Mammary epithelial cell (primary cell): ENCODE measurements around the gene NRSN1.

Experiments
- CTCF ChIP-seq, 2 donors: IDR thresholded peaks in 1 of 2; conservative IDR thresholded peaks in 1 of 2; 2 replicates each; pipeline ENCODE4 v1.5.1; 2011 to 2012; ENCODE audit warnings: inconsistent platforms in 2 of 2, low read length in 2 of 2, mild to moderate bottlenecking in 2 of 2, control low read depth in 1 of 2, low read depth in 1 of 2; ENCODE audit not compliant: insufficient read depth in 1 of 2; ENCODE audit errors: extremely low read depth in 1 of 2
- EZH2 ChIP-seq: IDR thresholded peaks from 2 replicates; pipeline ENCODE4 v1.6.1; 2012; ENCODE audit warnings: low read length, inconsistent platforms, borderline replicate concordance

GRCh38 chr6:24093381-24093780 is 32.6 kb upstream of the NRSN1 start:
- no peak for TF ChIP-seq EZH2
- TF ChIP-seq CTCF (conservative IDR thresholded peaks at IDR 0.05 in 1 of 2, IDR thresholded peaks at IDR 0.05 in 1 of 2; ENCODE audit: extremely low read depth in 1 of 2, insufficient read depth in 1 of 2, low read depth in 1 of 2, low read length in 2 of 2): no peak
